Measurements from ENCODE around the gene FCRLB. TPM values are rescaled to one million over a fixed set of nuclear protein-coding genes. Genes with fewer than 3 reads are reported as not detected.

The FCRLB gene
- total RNA-seq, 1 experiment from 2014 or later = not detected

DNA sequence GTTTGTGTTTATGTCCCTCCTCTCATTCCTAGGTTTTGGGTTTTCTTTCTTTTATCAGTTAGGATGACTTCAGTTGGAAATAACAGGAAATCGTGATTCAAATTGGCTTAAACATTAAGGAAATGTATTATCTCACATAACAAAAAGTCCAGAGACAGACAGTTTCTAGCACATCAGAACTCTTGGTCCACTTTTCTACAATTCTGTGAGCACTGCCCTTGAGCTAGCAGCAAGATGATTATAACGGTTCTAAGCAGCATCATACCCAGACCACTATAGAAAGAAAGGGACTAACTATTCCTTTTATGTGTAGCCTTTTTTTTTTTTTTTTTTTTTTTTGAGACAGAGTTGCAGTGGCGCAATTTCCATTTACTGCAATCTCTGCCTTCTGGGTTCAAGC, 39.5 kb upstream of the FCRLB start:
- Mint-ChIP-seq H3K36me3 (ENCODE audit: insufficient read depth in 1 of 3, low read depth in 3 of 3) (no peaks in the 10 kb centered on the region), H3K27me3 (ENCODE audit: low read depth) (peaks cover 2% of the 10 kb centered on the region), H3K4me3 (no peak overlapping the region), H3K27ac (no peak overlapping the region), H3K4me1 (peaks cover 2 to 4% of the 10 kb centered on the region in 2 experiments; a peak in 3 of 4 replicates), H3K9me3 (no peaks in the 10 kb centered on the region)
- Histone ChIP-seq H3K23me2 (ENCODE audit: insufficient read length, low read depth, low read length, poor library complexity, severe bottlenecking) (no peaks in the 10 kb centered on the region), H4K5ac (ENCODE audit: insufficient read length, low read depth, low read length) (no peak overlapping the region), H3K23ac (ENCODE audit: insufficient read length, low read depth, low read length) (no peak overlapping the region), H3K79me2 (ENCODE audit: insufficient read depth, low read length) (no peaks in the 10 kb centered on the region), H3K18ac (ENCODE audit: insufficient read length, low read depth, low read length) (no peak overlapping the region), H3K9me3 (ENCODE audit: control insufficient read depth, low read depth, low read length) (no peaks in the 10 kb centered on the region), H2BK20ac (ENCODE audit: low read depth, low read length, poor library complexity, severe bottlenecking) (no peak overlapping the region), H4K91ac (ENCODE audit: insufficient read length, low read depth, low read length) (no peak overlapping the region), H2BK120ac (ENCODE audit: low read depth, low read length, poor library complexity, severe bottlenecking) (no peak overlapping the region), H2BK12ac (ENCODE audit: insufficient read length, low read depth, low read length) (no peak overlapping the region), H3K56ac (ENCODE audit: insufficient read length, low read depth, low read length) (no peak overlapping the region), H4K20me1 (ENCODE audit: control insufficient read depth, insufficient read depth, insufficient read length) (no peaks in the 10 kb centered on the region), H3T11ph (ENCODE audit: low read length) (no peak overlapping the region), H3K79me1 (ENCODE audit: insufficient read depth, low read depth, low read length, poor library complexity, severe bottlenecking) (no peaks in the 10 kb centered on the region), H4K8ac (replicated peaks; ENCODE audit: insufficient read length, low read depth, low read length) (no peak overlapping the region), H2AK5ac (ENCODE audit: insufficient read length, low read length) (no peak overlapping the region), H3K4me1 (ENCODE audit: insufficient read depth, low read length) (no peaks in the 10 kb centered on the region), H3K14ac (ENCODE audit: insufficient read depth, low read length) (no peak overlapping the region), H3K4ac (ENCODE audit: low read depth, low read length) (no peak overlapping the region), H2AFZ (ENCODE audit: low read length) (no peak overlapping the region), H3K4me2 (ENCODE audit: insufficient read depth, insufficient read length, low read length) (no peak overlapping the region), H2BK15ac (ENCODE audit: low read depth, low read length) (no peak overlapping the region), H3K27ac (ENCODE audit: insufficient read length, low read depth, low read length) (no peak overlapping the region), H3K27me3 (ENCODE audit: insufficient read depth, low read length) (no peaks in the 10 kb centered on the region), H3K9ac (ENCODE audit: extremely low read depth, insufficient read length, low read length) (no peak overlapping the region), H2BK5ac (ENCODE audit: insufficient read length, low read length) (no peak overlapping the region)
- WGBS (ENCODE audit: extremely low coverage, insufficient read length, low lambda C conversion rate) = no CpG with 5 or more reads among the region's 3 CpGs
- no peak for DNase-seq
- TF ChIP-seq, protein P1, sequence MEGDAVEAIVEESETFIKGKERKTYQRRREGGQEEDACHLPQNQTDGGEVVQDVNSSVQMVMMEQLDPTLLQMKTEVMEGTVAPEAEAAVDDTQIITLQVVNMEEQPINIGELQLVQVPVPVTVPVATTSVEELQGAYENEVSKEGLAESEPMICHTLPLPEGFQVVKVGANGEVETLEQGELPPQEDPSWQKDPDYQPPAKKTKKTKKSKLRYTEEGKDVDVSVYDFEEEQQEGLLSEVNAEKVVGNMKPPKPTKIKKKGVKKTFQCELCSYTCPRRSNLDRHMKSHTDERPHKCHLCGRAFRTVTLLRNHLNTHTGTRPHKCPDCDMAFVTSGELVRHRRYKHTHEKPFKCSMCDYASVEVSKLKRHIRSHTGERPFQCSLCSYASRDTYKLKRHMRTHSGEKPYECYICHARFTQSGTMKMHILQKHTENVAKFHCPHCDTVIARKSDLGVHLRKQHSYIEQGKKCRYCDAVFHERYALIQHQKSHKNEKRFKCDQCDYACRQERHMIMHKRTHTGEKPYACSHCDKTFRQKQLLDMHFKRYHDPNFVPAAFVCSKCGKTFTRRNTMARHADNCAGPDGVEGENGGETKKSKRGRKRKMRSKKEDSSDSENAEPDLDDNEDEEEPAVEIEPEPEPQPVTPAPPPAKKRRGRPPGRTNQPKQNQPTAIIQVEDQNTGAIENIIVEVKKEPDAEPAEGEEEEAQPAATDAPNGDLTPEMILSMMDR (conservative IDR thresholded peaks at IDR 0.05) = no peak
